GM20000 (cell line): ENCODE measurements around the gene NFE2L2.

ENCODE experiments used
- DNase-seq: peaks from one replicate; pipeline ENCODE4 v3.0.0; 2012; ENCODE audit warnings: low spot score
- TF ChIP-seq, protein P1 (sequence below): IDR thresholded peaks from 2 replicates; pipeline ENCODE4 v1.5.1; 2012; ENCODE audit warnings: mild to moderate bottlenecking, control low read depth; ENCODE audit errors: extremely low read depth, missing control alignments

The NFE2L2 gene

DNA sequence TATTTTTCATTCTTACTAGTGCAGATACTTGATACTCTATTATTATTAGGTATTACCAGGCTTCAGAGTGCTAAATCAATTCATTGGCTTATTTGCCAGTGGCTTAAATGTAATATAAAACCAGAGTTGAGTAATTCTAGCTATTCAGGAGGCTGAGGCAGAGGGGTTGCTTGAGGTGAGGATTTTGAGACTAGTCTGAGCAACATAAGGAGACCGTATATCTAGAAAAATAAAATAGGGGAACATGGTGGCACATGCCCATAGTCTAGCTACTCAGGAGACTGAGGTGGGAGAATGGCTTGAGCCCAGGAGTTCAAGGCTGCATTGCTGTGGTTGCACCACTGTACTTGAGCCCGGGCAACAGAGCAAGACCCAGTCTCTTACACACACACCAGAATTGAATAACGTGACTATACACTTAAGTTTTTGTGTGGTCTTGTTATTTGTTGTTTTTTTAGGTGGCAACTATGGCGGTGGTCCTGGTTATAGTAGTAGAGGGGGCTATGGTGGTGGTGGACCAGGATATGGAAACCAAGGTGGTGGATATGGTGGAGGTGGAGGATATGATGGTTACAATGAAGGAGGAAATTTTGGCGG is 47.2 kb downstream of the NFE2L2 start:
- TF ChIP-seq, protein P1, sequence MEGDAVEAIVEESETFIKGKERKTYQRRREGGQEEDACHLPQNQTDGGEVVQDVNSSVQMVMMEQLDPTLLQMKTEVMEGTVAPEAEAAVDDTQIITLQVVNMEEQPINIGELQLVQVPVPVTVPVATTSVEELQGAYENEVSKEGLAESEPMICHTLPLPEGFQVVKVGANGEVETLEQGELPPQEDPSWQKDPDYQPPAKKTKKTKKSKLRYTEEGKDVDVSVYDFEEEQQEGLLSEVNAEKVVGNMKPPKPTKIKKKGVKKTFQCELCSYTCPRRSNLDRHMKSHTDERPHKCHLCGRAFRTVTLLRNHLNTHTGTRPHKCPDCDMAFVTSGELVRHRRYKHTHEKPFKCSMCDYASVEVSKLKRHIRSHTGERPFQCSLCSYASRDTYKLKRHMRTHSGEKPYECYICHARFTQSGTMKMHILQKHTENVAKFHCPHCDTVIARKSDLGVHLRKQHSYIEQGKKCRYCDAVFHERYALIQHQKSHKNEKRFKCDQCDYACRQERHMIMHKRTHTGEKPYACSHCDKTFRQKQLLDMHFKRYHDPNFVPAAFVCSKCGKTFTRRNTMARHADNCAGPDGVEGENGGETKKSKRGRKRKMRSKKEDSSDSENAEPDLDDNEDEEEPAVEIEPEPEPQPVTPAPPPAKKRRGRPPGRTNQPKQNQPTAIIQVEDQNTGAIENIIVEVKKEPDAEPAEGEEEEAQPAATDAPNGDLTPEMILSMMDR: no peak
- DNase-seq: no peak

DNA sequence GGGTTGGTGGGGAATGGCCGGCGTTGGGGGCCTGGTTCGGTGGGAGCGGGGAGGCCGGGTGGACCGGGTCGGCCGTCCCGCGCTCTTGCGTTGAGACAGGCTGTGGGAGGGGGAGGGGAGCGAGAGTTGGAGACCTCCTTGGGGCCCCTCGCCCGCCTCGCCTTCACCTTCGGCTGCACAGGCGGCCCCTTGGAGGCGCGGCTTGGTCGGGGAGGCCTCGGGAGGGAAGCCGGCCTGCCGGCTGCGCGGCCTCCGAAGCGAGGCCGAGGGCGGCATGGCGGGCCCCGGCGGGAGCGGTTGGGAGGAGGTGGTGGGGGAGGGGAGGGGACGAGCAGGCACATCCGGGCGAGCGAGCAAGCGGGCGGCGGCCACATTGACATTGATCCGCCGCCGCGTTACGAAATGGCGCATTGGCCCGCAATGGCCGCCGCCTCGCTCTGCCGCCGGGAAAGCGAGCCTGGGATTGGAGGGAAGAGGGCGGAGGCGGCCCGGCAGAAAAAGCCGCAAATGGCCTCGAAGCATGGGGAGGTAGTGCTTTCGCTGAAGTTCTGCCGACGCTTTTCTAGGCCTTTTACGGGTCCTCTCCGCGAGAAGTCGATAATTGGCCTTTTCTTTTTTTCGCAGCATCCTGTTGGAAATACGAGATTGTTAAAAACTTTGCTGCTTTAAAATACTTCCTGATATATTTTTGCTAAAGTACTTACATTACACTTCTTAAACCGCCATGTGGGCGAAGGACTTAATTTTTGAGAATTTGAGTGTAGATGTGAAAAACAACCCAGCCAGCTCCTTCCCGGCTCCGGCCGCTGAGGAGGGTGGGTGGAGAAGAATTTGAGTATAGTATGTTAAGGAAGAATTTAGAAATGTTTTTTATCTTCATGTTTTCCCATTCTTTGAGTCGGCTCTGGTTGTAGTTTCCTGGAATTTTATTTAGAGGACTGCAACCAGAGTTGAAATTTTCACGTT is 51.4 kb downstream of the NFE2L2 start:
- peak; percentile 87 for DNase-seq
- TF ChIP-seq, protein P1: no peak

DNA sequence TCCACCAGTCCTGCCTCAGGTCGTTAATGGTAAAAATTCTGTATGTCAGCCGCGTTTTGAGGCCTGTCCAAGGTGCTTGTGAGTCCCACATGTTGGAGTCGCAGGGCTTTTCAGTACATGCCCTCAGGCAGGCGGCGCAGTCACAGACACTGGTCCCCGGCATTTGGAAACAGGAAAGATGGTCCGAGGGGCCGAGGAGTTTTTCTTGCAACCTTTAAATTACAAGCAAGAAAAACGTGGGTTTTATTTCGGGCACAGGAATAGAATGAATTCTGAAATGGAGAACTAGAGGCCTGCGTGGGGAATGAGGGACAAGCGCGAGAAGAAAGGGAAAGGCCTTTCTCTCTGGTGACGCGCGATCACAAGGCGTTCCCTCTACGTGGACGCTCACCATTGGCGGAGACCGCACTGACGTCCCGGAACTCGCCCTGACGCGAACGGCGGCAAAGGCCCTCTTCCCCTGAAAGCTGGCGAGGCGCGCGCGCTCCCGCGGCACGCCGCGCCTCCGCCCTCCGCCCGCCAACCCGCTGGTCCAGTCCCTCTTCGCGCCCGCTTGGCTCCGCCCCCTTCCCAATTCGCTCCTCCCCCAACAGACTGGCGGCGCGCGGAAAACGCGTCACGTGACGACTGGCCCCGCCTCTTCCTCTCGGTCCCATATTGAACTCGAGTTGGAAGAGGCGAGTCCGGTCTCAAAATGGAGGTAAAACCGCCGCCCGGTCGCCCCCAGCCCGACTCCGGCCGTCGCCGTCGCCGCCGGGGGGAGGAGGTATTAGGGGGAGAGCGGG is 52.2 kb downstream of the NFE2L2 start, which contains the start of gene HNRNPA3:
TSS of gene HNRNPA3 (plus strand) at position 689 of the 785 bp plus-strand sequence. CDS start at position 695, 6 bp downstream.
- peak; percentile 99 for DNase-seq
- TF ChIP-seq, protein P1: no peak

DNA sequence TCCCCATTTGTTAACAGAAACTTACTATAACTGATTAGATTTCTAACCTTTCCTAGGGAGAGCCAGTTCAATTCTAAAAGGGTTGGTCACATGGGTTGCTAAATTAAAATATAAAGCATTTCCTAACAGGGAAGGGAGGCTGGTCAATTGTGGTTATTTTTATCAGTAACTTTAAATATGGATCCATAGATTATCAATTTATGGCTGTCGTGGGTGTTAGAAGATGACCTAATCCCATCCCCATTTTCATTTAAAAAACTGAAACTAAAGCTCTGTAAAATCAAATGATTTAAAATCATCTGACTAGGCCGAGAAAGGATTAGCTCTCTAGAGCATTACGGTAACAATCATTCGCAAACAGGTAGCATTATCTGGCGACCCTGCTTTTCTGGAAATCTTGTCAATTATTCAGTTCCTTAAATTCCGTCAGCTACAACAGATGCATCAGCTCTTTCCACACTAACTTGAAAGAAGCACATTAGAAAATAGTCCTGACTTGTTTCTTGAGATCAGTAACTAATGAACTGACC is 52.9 kb downstream of the NFE2L2 start:
- TF ChIP-seq, protein P1: no peak
- DNase-seq: no peak

DNA sequence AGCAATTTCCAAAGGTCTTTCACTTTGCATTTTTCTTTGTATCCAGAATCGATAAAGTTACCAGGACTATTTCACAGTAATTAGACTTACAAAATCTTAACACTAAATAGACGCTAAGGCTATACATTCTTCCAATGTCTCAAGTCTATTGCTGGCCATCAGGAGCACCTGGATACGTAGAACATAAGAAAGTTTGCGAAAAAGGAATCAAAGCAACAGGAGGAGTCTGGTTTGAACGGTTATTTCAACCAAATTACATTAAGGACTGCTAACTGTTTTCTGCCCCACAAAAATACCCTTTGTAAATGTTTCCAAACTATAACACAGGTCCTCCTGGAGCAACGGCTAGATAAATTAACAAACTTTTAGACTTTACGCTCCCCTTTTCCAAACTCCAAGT is 53.4 kb downstream of the NFE2L2 start:
- TF ChIP-seq, protein P1: no peak
- DNase-seq: no peak

DNA sequence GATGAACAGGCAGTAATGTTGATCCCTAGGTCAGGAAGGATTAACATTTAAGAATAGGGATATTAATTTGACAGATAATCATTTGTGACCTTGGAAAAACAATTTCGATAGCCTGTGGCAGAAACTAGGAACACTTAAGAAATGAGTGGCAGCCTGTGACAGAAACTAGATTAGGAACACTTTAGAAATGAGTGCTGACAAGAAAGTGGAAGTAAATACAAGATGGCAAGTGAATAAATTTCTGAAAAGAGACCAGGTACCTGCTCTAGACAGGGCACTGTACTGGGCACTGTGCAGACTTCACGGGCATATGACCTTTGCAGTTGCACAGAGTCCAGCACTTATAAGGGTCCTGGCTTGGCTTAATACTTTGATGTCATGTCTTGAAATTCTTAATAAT is 57.4 kb downstream of the NFE2L2 start:
- DNase-seq: peak; percentile 46
- TF ChIP-seq, protein P1: no peak
